GM12873 (cell line): ENCODE data around the gene FHL1.

ENCODE experiments used
- CTCF ChIP-seq: IDR thresholded peaks from 2 replicates; pipeline ENCODE4 v1.5.1; 2012; ENCODE audit warnings: low read depth, mild to moderate bottlenecking, moderate library complexity, low read length, control low read depth; ENCODE audit not compliant: insufficient read depth; ENCODE audit errors: missing control alignments

FHL1 gene

DNA sequence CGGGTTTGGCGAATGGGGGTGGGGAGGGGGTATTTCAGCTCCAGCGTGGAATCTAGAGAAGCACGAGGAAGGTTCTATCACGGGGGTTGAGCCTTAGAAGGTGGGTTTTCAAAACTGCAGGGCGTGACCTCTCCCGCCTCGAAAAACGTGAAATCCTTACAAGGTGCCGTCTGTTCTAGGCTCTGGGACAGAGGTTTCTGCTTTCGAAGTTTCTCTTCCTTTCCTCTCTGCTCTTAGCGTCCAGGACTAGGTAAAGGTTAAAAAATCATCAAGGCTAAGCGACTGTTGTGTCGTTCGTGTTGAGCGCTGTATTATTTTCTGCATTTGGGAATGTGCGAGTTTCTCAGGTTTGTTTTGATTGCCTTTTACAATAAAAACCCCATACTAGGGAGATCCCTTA lies 1.1 kb downstream of the FHL1 start:
- TF ChIP-seq CTCF: no peak

DNA sequence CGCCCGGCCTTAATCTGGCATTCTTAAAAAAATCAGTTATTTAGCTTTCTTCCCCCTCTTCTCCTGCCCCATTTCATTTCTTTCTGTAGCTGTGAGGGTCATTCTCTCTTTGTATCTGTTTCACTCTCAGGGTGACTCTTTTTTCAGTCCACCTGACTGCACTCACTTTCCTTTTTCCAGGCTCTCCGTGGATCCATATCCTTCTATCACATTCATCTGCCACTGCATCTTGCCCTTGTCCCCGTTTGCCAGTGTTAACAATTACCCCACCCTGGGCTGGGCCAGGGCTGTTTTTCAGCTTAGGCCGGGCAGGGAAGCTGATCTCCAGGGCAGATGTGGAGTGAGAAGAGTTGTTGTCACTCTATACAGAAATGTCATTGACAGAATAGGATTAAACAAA lies 7.7 kb downstream of the FHL1 start:
- TF ChIP-seq CTCF: no peak

GRCh38 chrX:136156560-136157117 lies 9.3 kb downstream of the FHL1 start:
- TF ChIP-seq CTCF: no peak

GRCh38 chrX:136157187-136157586 lies 9.9 kb downstream of the FHL1 start:
- no peak for TF ChIP-seq CTCF

DNA sequence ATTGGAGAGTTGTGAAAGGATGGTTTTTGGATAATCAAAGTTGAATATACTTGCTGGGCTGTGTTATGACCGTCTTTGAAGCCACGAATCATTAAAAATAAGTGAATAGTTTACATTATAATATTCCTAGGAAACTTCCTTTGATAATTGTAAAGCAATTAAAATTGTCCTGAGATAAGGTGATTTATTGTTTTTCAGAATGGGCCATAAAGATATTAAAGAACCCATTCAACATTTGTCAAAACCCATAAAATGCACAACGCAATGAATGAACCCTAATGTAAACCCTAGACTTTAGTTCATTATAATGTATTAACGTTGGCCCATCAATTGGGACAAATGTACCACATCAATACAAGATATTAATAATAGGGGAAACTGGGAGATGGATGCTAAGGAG lies 11.4 kb downstream of the FHL1 start:
- no peak for TF ChIP-seq CTCF

DNA sequence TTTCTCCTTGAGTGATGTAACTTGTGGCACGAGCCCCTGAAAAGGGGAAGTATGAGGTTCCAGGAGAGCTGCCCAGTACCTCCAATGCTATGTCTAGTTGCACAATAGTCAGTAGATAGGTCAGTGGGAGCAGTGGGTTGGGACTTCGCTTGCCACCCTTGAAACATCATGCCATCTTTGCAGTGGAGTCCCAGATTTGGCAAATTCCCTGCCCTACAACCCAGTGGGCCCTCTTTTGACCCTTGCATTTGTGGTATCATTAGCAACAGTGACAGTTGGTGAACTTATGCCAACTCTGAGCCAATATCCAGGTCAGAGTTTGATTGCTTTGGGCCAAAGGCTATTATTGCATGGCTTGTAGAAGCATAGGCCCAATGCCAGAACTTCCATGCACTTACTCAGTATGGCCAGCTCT lies 12.3 kb downstream of the FHL1 start:
- TF ChIP-seq CTCF: no peak

GRCh38 chrX:136162827-136163570 lies 15.7 kb downstream of the FHL1 start:
- TF ChIP-seq CTCF: peak; percentile 82
